K562 (cell line): ENCODE results near the gene GLI3. TPM values are rescaled to one million over a fixed set of nuclear protein-coding genes. Genes with fewer than 3 reads are reported as not detected.

ENCODE experiments used
- ATAC-seq: fragments of 200-7000 bp; cut with Tn5 transposase; 3 replicates; pipeline ENCODE4 v1.9.1; 2020; ENCODE audit warnings: moderate library complexity
- BruUV-seq: library from RNA; stranded (reverse); fragments of 400-500 nt; replicated peaks from 2 replicates; lab custom pipeline; 2021; lab: Mats Ljungman, UMichigan
- CTCF ChIA-PET: fragments of 300-600 bp; formaldehyde crosslinking; extraction: SDS; loops from one replicate; lab custom pipeline; 2021; ENCODE audit warnings: low intra/inter-chr PET ratio; lab: Yijun Ruan, JAX
- POLR2A ChIA-PET: fragments of 300-600, 350-650 bp; sonication (Branson Sonifier 250); formaldehyde crosslinking; extraction: SDS; loops from one replicate; lab custom pipeline; 2021; ENCODE audit warnings: antibody characterized with exemption, inconsistent platforms; lab: Yijun Ruan, JAX
- DNase-seq, 4 experiments: peaks; one replicate each; pipeline versions ENCODE4 v3.0.0 to v3.0.0-alpha.2; 2011 to 2018; ENCODE audit warnings: low spot score in 3 of 4, mixed read lengths in 3 of 4; ENCODE audit errors: extremely low read depth in 1 of 4
- FAIRE-seq: peaks from 2 replicates; lab custom pipeline; 2011; peaks lifted over from hg19 to GRCh38; lab: Jason Lieb, UNC
- H2AFZ ChIP-seq: 2 replicates; pipeline ENCODE4 v1.6.0; 2011; ENCODE audit warnings: low read depth, low read length, control low read depth, inconsistent platforms
- H3K27ac ChIP-seq: fragments of 200-600 bp; 3 replicates; pipeline ENCODE4 v1.8.0; 2011; ENCODE audit warnings: low read depth, mild to moderate bottlenecking, control low read depth, inconsistent platforms, low read length, moderate library complexity, mixed read lengths; ENCODE audit errors: extremely low read depth
- H3K27me3 ChIP-seq, 2 experiments: fragments of 300-600 bp in 1 of 2; 2 replicates in 1 of 2; 3 replicates in 1 of 2; pipeline versions ENCODE4 v1.6.0 to v1.8.0; 2011; ENCODE audit warnings: inconsistent platforms in 2 of 2, low read length in 2 of 2, mild to moderate bottlenecking in 1 of 2, mixed read lengths in 1 of 2, moderate library complexity in 1 of 2; ENCODE audit not compliant: control insufficient read depth in 2 of 2, insufficient read depth in 2 of 2
- H3K36me3 ChIP-seq: fragments of 300-600 bp; 3 replicates; pipeline ENCODE4 v1.8.0; 2011; ENCODE audit warnings: mild to moderate bottlenecking, low read length, inconsistent platforms; ENCODE audit not compliant: control insufficient read depth, insufficient read depth
- H3K4me1 ChIP-seq, 2 experiments: fragments of 200-600 bp in 1 of 2; replicated peaks in 1 of 2; 2 replicates in 1 of 2; 3 replicates in 1 of 2; pipeline versions ENCODE4 v1.5.1 to v1.8.0; 2011; ENCODE audit warnings: inconsistent platforms in 2 of 2, low read length in 2 of 2, mild to moderate bottlenecking in 1 of 2, mixed read lengths in 1 of 2, moderate library complexity in 1 of 2; ENCODE audit not compliant: control insufficient read depth in 2 of 2, insufficient read depth in 2 of 2
- H3K4me2 ChIP-seq: 2 replicates; pipeline ENCODE4 v1.6.1; 2011; ENCODE audit warnings: low read length, control low read depth, inconsistent platforms, mixed read lengths; ENCODE audit not compliant: insufficient read depth
- H3K4me3 ChIP-seq: fragments of 200-600 bp; sonication (generic), shearing (Covaris generic); 2 replicates; pipeline ENCODE4 v1.5.1; 2016; ENCODE audit warnings: control low read depth, inconsistent platforms
- H3K79me2 ChIP-seq: fragments of 200-600 bp; 3 replicates; pipeline ENCODE4 v1.8.0; 2011; ENCODE audit warnings: low read length, inconsistent platforms; ENCODE audit not compliant: control insufficient read depth, insufficient read depth
- H3K9ac ChIP-seq, 2 experiments: 2 replicates each; pipeline versions ENCODE4 v1.6.0 to v1.6.1; 2011; ENCODE audit warnings: low read depth in 2 of 2, low read length in 2 of 2, control low read depth in 1 of 2, inconsistent platforms in 1 of 2, mild to moderate bottlenecking in 1 of 2, mixed read lengths in 1 of 2; ENCODE audit not compliant: insufficient read depth in 1 of 2
- H3K9me1 ChIP-seq: one replicate; pipeline ENCODE4 v1.6.0; 2011; ENCODE audit warnings: inconsistent platforms, mild to moderate bottlenecking, low read length, moderate library complexity; ENCODE audit not compliant: control insufficient read depth, insufficient read depth
- H3K9me3 ChIP-seq: replicated peaks from 2 replicates; pipeline ENCODE4 v1.5.1; 2011; ENCODE audit warnings: low read depth, low read length, inconsistent platforms; ENCODE audit not compliant: control insufficient read depth, insufficient read depth
- H4K20me1 ChIP-seq: replicated peaks from 2 replicates; pipeline ENCODE4 v1.6.1; 2011; ENCODE audit warnings: low read length, inconsistent platforms, mixed read lengths; ENCODE audit not compliant: control insufficient read depth, insufficient read depth
- COPS2 ChIP-seq: fragments of 450-650 bp; conservative IDR thresholded peaks from 2 replicates; pipeline ENCODE4 v1.6.1; 2016; ENCODE audit warnings: mild to moderate bottlenecking, moderate library complexity
- HCFC1 ChIP-seq: IDR thresholded peaks from 2 replicates; pipeline ENCODE4 v1.6.1; 2012; ENCODE audit warnings: low read depth, low read length, improper control_type of control experiment
- HDAC8 ChIP-seq: fragments of 450-650 bp; IDR thresholded peaks from 2 replicates; pipeline ENCODE4 v1.6.1; 2016; ENCODE audit warnings: mild to moderate bottlenecking, missing genetic modification characterization, moderate library complexity, missing compliant biosample characterization
- ILF3 ChIP-seq: fragments of 450-650 bp; IDR thresholded peaks from 2 replicates; pipeline ENCODE4 v1.6.1; 2018; ENCODE audit warnings: antibody characterized with exemption, mild to moderate bottlenecking, moderate library complexity, borderline replicate concordance
- PRPF4 ChIP-seq: fragments of 200-400 bp; formaldehyde crosslinking; IDR thresholded peaks from one replicate; pipeline ENCODE4 v1.6.1; 2017; ENCODE audit warnings: low read length, low read depth, mild to moderate bottlenecking; ENCODE audit not compliant: insufficient read depth, poor library complexity, severe bottlenecking
- RFX7 ChIP-seq: fragments of 250-450 bp; sonication (Bioruptor Pico); IDR thresholded peaks from 2 replicates; pipeline ENCODE4 v1.5.1; 2021; ENCODE audit warnings: mild to moderate bottlenecking
- WGBS: fragments of 100-300 bp; shearing (Covaris generic); methylation state at CpG from one replicate; pipeline ENCODE4 v1.1.6; 2016; ENCODE audit warnings: low coverage, mixed read lengths; ENCODE audit not compliant: insufficient coverage; ENCODE audit errors: missing lambda C conversion rate; 5-methylcytosine and 5-hydroxymethylcytosine counted together
- in situ Hi-C: fragments of 300-500 bp; cut with MboI; formaldehyde crosslinking; loops from 4 replicates; pipeline ENCODE4 v1.15.0; 2018; ENCODE audit warnings: inconsistent platforms, mixed read lengths
- intact Hi-C: fragments of 100-400 bp; cut with micrococcal nuclease; formaldehyde crosslinking; loops from 2 replicates; pipeline ENCODE4 v1.14.2; 2022
- polyA plus RNA-seq, 8 experiments: library from polyadenylated mRNA; depleted of rRNA in 4 of 8; stranded (reverse) in 5 of 8; unstranded in 3 of 8; fragments of >200 nt; fragmentation: Nextera tagmentation in 2 of 8; fragmentation: Illumina TruSeq in 1 of 8; extraction: Ambion mirVana in 2 of 8; extraction: Trizol in 1 of 8; gene quantifications; 2 replicates each; pipeline versions ENCODE4 v1.2.1 to v1.2.3, GENCODE V29; 2011 to 2014; ENCODE audit warnings: inconsistent platforms in 1 of 8, missing spikeins in 1 of 8
- total RNA-seq, 7 experiments: library from RNA; depleted of rRNA in 6 of 7; stranded (reverse); fragments of >200 nt in 6 of 7; fragmentation: Illumina TruSeq in 2 of 7; extraction: Trizol in 2 of 7; gene quantifications; 2 replicates each; pipeline versions ENCODE4 v1.2.1 to v1.2.3, GENCODE V29; 2011 to 2021; ENCODE audit warnings: low replicate concordance in 1 of 7

The GLI3 gene
- total and polyA plus RNA-seq, 9 of the 15 experiments (the other 6 are each of a cell fraction or from before 2014, with no cell fraction given) = 0.01 to 0.18 (median 0.07) TPM; not detected in 6

DNA sequence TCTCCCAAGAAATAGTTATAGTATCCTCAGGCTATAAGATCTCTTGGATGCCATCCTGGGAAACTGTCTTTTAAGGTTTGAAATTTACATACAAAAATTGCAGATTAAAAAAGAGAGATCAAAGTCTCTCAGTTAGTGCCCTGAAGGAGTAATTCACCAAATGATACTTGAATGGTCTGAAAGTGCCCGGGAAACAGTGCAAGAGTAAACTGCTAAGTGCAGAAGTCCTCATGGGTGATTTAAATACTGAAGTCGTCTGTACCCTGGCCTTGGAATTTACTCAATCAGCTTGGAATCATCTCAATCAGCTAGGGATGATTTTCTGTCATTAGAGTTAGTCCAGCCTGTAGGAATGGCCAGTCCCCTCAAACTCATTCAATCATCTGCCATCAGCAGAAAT is 155.3 kb downstream of the GLI3 start:
- Histone ChIP-seq H3K36me3 (no peaks in the 10 kb centered on the region), H2AFZ (no peak overlapping the region), H3K27me3 (peaks cover 0 to 9% of the 10 kb centered on the region in 2 experiments; a peak in 3 of 5 replicates), H3K9ac (no peak overlapping the region), H3K4me1 (no peaks in the 10 kb centered on the region), H4K20me1 (no peaks in the 10 kb centered on the region), H3K9me1 (no peaks in the 10 kb centered on the region), H3K79me2 (no peaks in the 10 kb centered on the region), H3K9me3 (no peaks in the 10 kb centered on the region), H3K27ac (no peak overlapping the region), H3K4me2 (no peak overlapping the region), H3K4me3 (no peak overlapping the region)
- FAIRE-seq (no peak), DNase-seq (no peak), ATAC-seq (no peak)
- CTCF ChIA-PET = no interaction called here
- no TSS peak for BruUV-seq
- WGBS = 0% methylated on average over 2 of the region's 2 CpGs
- TF ChIP-seq PRPF4 (no peak), COPS2 (no peak), HDAC8 (tag) (no peak), ILF3 (no peak)
- intact Hi-C loops = no loop called here
- POLR2A ChIA-PET = no interaction called here
- in situ Hi-C loops = no loop called here

DNA sequence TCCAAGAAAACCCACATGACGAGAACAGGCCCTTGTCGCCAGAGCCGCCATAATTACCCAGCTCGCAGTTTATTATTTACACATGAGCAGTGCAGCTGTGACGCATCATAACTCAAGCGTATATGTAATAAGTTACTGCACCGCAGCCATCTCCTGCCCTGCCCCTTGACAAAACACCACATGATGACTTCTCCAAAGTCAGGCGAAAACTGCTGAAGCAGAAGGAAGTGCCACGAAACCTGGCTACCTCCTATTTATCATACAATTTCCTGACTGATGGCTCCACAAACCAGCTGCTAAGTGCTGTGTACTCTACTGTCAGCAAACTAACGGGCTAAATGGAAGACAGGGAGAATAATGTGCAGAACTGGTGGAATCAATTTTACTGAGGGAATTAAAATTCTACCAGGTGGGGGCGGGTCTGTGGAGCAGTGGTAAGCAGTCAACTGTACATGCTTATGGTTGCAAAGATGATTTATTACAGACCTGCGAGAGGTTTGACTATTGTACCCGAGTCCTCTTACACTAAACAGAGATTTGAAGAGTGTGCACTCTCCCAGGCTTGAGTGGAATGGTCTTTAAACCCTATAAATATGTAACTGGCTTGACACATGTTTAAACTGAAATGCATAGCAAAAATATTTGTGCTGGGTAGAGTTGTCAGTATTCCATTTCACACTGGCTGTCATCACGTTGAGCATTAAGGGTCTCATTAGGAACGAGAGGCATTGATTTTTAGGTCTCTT is 156.0 kb downstream of the GLI3 start:
- no peak for ATAC-seq

More for the DNA sequence above, 156.0 kb downstream of the GLI3 start:
- TF ChIP-seq HCFC1 = no peak
- no peak for TF ChIP-seq RFX7 (CRISPR knock-in tag)
- TF ChIP-seq, all 486 proteins: peak for 0
- Histone ChIP-seq H3K36me3 (no peaks in the 10 kb centered on the region), H3K4me1 (no peaks in the 10 kb centered on the region), H3K9me3 (no peaks in the 10 kb centered on the region), H3K9ac (no peak overlapping the region), H3K4me3 (no peak overlapping the region), H2AFZ (no peak overlapping the region), H3K27ac (no peak overlapping the region), H4K20me1 (no peaks in the 10 kb centered on the region), H3K9me1 (no peaks in the 10 kb centered on the region), H3K4me2 (no peak overlapping the region), H3K27me3 (peaks cover 0 to 9% of the 10 kb centered on the region in 2 experiments; a peak in 3 of 5 replicates), H3K79me2 (no peaks in the 10 kb centered on the region)
- in situ Hi-C loops = no loop called here
- intact Hi-C loops = no loop called here
- ChIA-PET POLR2A (interaction anchor here (1.2 kb wide), 1 partner anchor 9 kb away, joined by 4 read pairs; no protein-coding TSS in a partner anchor), CTCF (no interaction called here)
- 1% methylated on average over 15 of the region's 15 CpGs for WGBS
- no peak for DNase-seq
- no peak for FAIRE-seq
- BruUV-seq = no TSS peak
